ENCODE measurements around the gene EFNA2.
A peak's percentile ranks its signal among the peaks of the same experiment; 100 is the strongest.
"Not testable (repeated sequence)": the region's sequence is repeated elsewhere in the genome, so short reads cannot be mapped to it uniquely, and the experiment has no call there.

EFNA2 gene

GRCh38 chr19:1285737-1286360, at the start of gene EFNA2:
Gene EFNA2, plus strand, starts transcription at chr19:1285873. Its CDS starts 296 bp downstream, at chr19:1286169.
- DNase-seq = no peak

GRCh38 chr19:1236576-1236975, 49.1 kb upstream of the EFNA2 start:
- DNase-seq = peak; percentile 67

GRCh38 chr19:1237027-1237659, 48.5 kb upstream of the EFNA2 start:
- no peak for DNase-seq

GRCh38 chr19:1237754-1238368, 47.8 kb upstream of the EFNA2 start, which contains the start of gene CBARP:
Gene CBARP, minus strand, starts transcription at chr19:1238005. Its CDS starts 1,905 bp downstream, at chr19:1236100.
- peak; percentile 28 for DNase-seq

GRCh38 chr19:1238369-1239303, 47.0 kb upstream of the EFNA2 start:
- no peak for DNase-seq

- no peak for DNase-seq
Measured at GRCh38 chr19:1239420-1239795, 46.3 kb upstream of the EFNA2 start.

GRCh38 chr19:1239796-1240737, 45.6 kb upstream of the EFNA2 start:
- DNase-seq = peak; percentile 89

GRCh38 chr19:1240925-1241324, 44.7 kb upstream of the EFNA2 start:
- no peak for DNase-seq

- DNase-seq = peak; percentile 89
Measured at GRCh38 chr19:1241417-1242095, 44.1 kb upstream of the EFNA2 start, which contains the start of gene ATP5F1D. Gene ATP5F1D, plus strand, starts transcription at chr19:1241751. Its CDS starts 100 bp downstream, at chr19:1241851.

- DNase-seq = peak; percentile 83
Measured at GRCh38 chr19:1243768-1244692, 41.6 kb upstream of the EFNA2 start.

GRCh38 chr19:1244693-1245451, 40.8 kb upstream of the EFNA2 start:
- no peak for DNase-seq

- DNase-seq = no peak
Measured at GRCh38 chr19:1245494-1246264, 40.0 kb upstream of the EFNA2 start.

- DNase-seq = not testable (repeated sequence)
Measured at GRCh38 chr19:1246265-1247087, 39.2 kb upstream of the EFNA2 start.

- no peak for DNase-seq
Measured at GRCh38 chr19:1247748-1248138, 37.9 kb upstream of the EFNA2 start.

GRCh38 chr19:1248139-1248785, 37.4 kb upstream of the EFNA2 start, which contains the start of gene MIDN:
Gene MIDN, plus strand, starts transcription at chr19:1248583. Its CDS starts 1,714 bp downstream, at chr19:1250297.
- DNase-seq = no peak

- DNase-seq = no peak
Measured at GRCh38 chr19:1248786-1249297, 36.8 kb upstream of the EFNA2 start.

Data from NCI-H2171 (cell line).